K562 (cell line): ENCODE results near the gene SAMD13. TPM values are rescaled to one million over a fixed set of nuclear protein-coding genes. Genes with fewer than 3 reads are reported as not detected.

ENCODE experiments used
- ATAC-seq: fragments of 200-7000 bp; cut with Tn5 transposase; 3 replicates; pipeline ENCODE4 v1.9.1; 2020; ENCODE audit warnings: moderate library complexity
- BruUV-seq: library from RNA; stranded (reverse); fragments of 400-500 nt; replicated peaks from 2 replicates; lab custom pipeline; 2021; lab: Mats Ljungman, UMichigan
- CTCF ChIA-PET: fragments of 300-600 bp; formaldehyde crosslinking; extraction: SDS; loops from one replicate; lab custom pipeline; 2021; ENCODE audit warnings: low intra/inter-chr PET ratio; lab: Yijun Ruan, JAX
- POLR2A ChIA-PET: fragments of 300-600, 350-650 bp; sonication (Branson Sonifier 250); formaldehyde crosslinking; extraction: SDS; loops from one replicate; lab custom pipeline; 2021; ENCODE audit warnings: antibody characterized with exemption, inconsistent platforms; lab: Yijun Ruan, JAX
- DNase-seq, 4 experiments: peaks; one replicate each; pipeline versions ENCODE4 v3.0.0 to v3.0.0-alpha.2; 2011 to 2018; ENCODE audit warnings: low spot score in 3 of 4, mixed read lengths in 3 of 4; ENCODE audit errors: extremely low read depth in 1 of 4
- FAIRE-seq: peaks from 2 replicates; lab custom pipeline; 2011; peaks lifted over from hg19 to GRCh38; lab: Jason Lieb, UNC
- H2AFZ ChIP-seq: 2 replicates; pipeline ENCODE4 v1.6.0; 2011; ENCODE audit warnings: low read depth, low read length, control low read depth, inconsistent platforms
- H3K27ac ChIP-seq: fragments of 200-600 bp; 3 replicates; pipeline ENCODE4 v1.8.0; 2011; ENCODE audit warnings: low read depth, mild to moderate bottlenecking, control low read depth, inconsistent platforms, low read length, moderate library complexity, mixed read lengths; ENCODE audit errors: extremely low read depth
- H3K27me3 ChIP-seq, 2 experiments: fragments of 300-600 bp in 1 of 2; 2 replicates in 1 of 2; 3 replicates in 1 of 2; pipeline versions ENCODE4 v1.6.0 to v1.8.0; 2011; ENCODE audit warnings: inconsistent platforms in 2 of 2, low read length in 2 of 2, mild to moderate bottlenecking in 1 of 2, mixed read lengths in 1 of 2, moderate library complexity in 1 of 2; ENCODE audit not compliant: control insufficient read depth in 2 of 2, insufficient read depth in 2 of 2
- H3K36me3 ChIP-seq: fragments of 300-600 bp; 3 replicates; pipeline ENCODE4 v1.8.0; 2011; ENCODE audit warnings: mild to moderate bottlenecking, low read length, inconsistent platforms; ENCODE audit not compliant: control insufficient read depth, insufficient read depth
- H3K4me1 ChIP-seq, 2 experiments: fragments of 200-600 bp in 1 of 2; replicated peaks in 1 of 2; 2 replicates in 1 of 2; 3 replicates in 1 of 2; pipeline versions ENCODE4 v1.5.1 to v1.8.0; 2011; ENCODE audit warnings: inconsistent platforms in 2 of 2, low read length in 2 of 2, mild to moderate bottlenecking in 1 of 2, mixed read lengths in 1 of 2, moderate library complexity in 1 of 2; ENCODE audit not compliant: control insufficient read depth in 2 of 2, insufficient read depth in 2 of 2
- H3K4me2 ChIP-seq: 2 replicates; pipeline ENCODE4 v1.6.1; 2011; ENCODE audit warnings: low read length, control low read depth, inconsistent platforms, mixed read lengths; ENCODE audit not compliant: insufficient read depth
- H3K4me3 ChIP-seq: fragments of 200-600 bp; sonication (generic), shearing (Covaris generic); 2 replicates; pipeline ENCODE4 v1.5.1; 2016; ENCODE audit warnings: control low read depth, inconsistent platforms
- H3K79me2 ChIP-seq: fragments of 200-600 bp; 3 replicates; pipeline ENCODE4 v1.8.0; 2011; ENCODE audit warnings: low read length, inconsistent platforms; ENCODE audit not compliant: control insufficient read depth, insufficient read depth
- H3K9ac ChIP-seq, 2 experiments: 2 replicates each; pipeline versions ENCODE4 v1.6.0 to v1.6.1; 2011; ENCODE audit warnings: low read depth in 2 of 2, low read length in 2 of 2, control low read depth in 1 of 2, inconsistent platforms in 1 of 2, mild to moderate bottlenecking in 1 of 2, mixed read lengths in 1 of 2; ENCODE audit not compliant: insufficient read depth in 1 of 2
- H3K9me1 ChIP-seq: one replicate; pipeline ENCODE4 v1.6.0; 2011; ENCODE audit warnings: inconsistent platforms, mild to moderate bottlenecking, low read length, moderate library complexity; ENCODE audit not compliant: control insufficient read depth, insufficient read depth
- H3K9me3 ChIP-seq: replicated peaks from 2 replicates; pipeline ENCODE4 v1.5.1; 2011; ENCODE audit warnings: low read depth, low read length, inconsistent platforms; ENCODE audit not compliant: control insufficient read depth, insufficient read depth
- H4K20me1 ChIP-seq: replicated peaks from 2 replicates; pipeline ENCODE4 v1.6.1; 2011; ENCODE audit warnings: low read length, inconsistent platforms, mixed read lengths; ENCODE audit not compliant: control insufficient read depth, insufficient read depth
- NFATC3 ChIP-seq: fragments of 450-650 bp; IDR thresholded peaks from 2 replicates; pipeline ENCODE4 v1.6.1; 2017; ENCODE audit warnings: mild to moderate bottlenecking
- ZNF316 ChIP-seq: fragments of 450-650 bp; IDR thresholded peaks from 2 replicates; pipeline ENCODE4 v1.6.1; 2016
- ZNF431 ChIP-seq: sonication (generic); formaldehyde crosslinking; IDR thresholded peaks from 2 replicates; pipeline ENCODE4 v1.8.0; 2022; ENCODE audit warnings: mild to moderate bottlenecking, missing genetic modification reagents
- WGBS: fragments of 100-300 bp; shearing (Covaris generic); methylation state at CpG from one replicate; pipeline ENCODE4 v1.1.6; 2016; ENCODE audit warnings: low coverage, mixed read lengths; ENCODE audit not compliant: insufficient coverage; ENCODE audit errors: missing lambda C conversion rate; 5-methylcytosine and 5-hydroxymethylcytosine counted together
- in situ Hi-C: fragments of 300-500 bp; cut with MboI; formaldehyde crosslinking; loops from 4 replicates; pipeline ENCODE4 v1.15.0; 2018; ENCODE audit warnings: inconsistent platforms, mixed read lengths
- intact Hi-C: fragments of 100-400 bp; cut with micrococcal nuclease; formaldehyde crosslinking; loops from 2 replicates; pipeline ENCODE4 v1.14.2; 2022
- polyA plus RNA-seq, 8 experiments: library from polyadenylated mRNA; depleted of rRNA in 4 of 8; stranded (reverse) in 5 of 8; unstranded in 3 of 8; fragments of >200 nt; fragmentation: Nextera tagmentation in 2 of 8; fragmentation: Illumina TruSeq in 1 of 8; extraction: Ambion mirVana in 2 of 8; extraction: Trizol in 1 of 8; gene quantifications; 2 replicates each; pipeline versions ENCODE4 v1.2.1 to v1.2.3, GENCODE V29; 2011 to 2014; ENCODE audit warnings: inconsistent platforms in 1 of 8, missing spikeins in 1 of 8
- total RNA-seq, 7 experiments: library from RNA; depleted of rRNA in 6 of 7; stranded (reverse); fragments of >200 nt in 6 of 7; fragmentation: Illumina TruSeq in 2 of 7; extraction: Trizol in 2 of 7; gene quantifications; 2 replicates each; pipeline versions ENCODE4 v1.2.1 to v1.2.3, GENCODE V29; 2011 to 2021; ENCODE audit warnings: low replicate concordance in 1 of 7
- TF ChIP-seq, protein P1 (sequence below): fragments of 250-450 bp; sonication (Bioruptor Pico); IDR thresholded peaks from 2 replicates; pipeline ENCODE4 v1.8.0; 2021; ENCODE audit warnings: mild to moderate bottlenecking, moderate library complexity
- TF ChIP-seq, protein P2 (sequence below): fragments of 250-450 bp; sonication (Bioruptor Pico); IDR thresholded peaks from 2 replicates; pipeline ENCODE4 v1.8.0; 2022; ENCODE audit warnings: inconsistent platforms, mild to moderate bottlenecking, moderate library complexity, borderline replicate concordance
- TF ChIP-seq, protein P3 (sequence below), 2 experiments: fragments of 250-450 bp in 1 of 2; fragments of 450-650 bp in 1 of 2; sonication (Bioruptor Pico) in 1 of 2; IDR thresholded peaks; 2 replicates each; pipeline versions ENCODE4 v1.6.1 to v1.8.0; 2016 to 2021; ENCODE audit warnings: mild to moderate bottlenecking in 2 of 2, moderate library complexity in 2 of 2, missing compliant biosample characterization in 1 of 2, missing genetic modification characterization in 1 of 2

SAMD13 gene
- total and polyA plus RNA-seq, 9 of the 15 experiments (the other 6 are each of a cell fraction or from before 2014, with no cell fraction given), result 0.78 to 2.7 (median 1.00) TPM

DNA sequence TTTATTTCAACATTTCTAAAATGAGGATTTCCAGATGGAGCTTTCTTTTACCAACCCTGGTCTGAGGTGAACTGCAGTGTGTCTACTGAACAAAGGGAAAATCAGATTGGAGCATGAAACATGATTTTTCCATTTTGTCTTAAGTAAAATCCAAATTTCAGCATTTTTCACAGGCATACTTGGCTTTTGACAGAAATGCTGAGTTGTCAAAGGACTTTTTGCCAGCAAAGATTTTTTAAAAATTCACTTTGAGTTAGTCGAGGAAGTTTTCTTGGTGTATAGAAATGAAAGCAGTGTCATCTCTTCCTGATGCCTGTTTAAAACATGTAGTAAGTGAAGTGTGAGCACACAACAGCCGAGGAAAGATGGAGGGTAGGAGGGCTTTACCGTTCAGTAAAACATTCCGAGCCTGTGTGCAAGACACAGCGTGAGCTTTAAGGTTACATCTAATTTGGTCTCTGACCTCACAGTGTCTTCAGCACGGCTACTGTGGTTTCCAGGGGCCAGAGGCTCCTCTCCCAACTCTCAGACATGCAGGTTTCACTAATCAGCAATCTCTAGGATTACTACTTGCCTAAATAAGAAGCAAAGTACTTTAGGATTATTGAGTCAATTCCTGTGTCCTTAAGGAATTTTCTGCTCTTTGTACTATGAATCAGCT lies 45.9 kb downstream of the SAMD13 start:
- no peaks in the 10 kb centered on the region; a peak in 2 of 5 replicates for H3K4me1 ChIP-seq
- no TSS peak for BruUV-seq
- ATAC-seq (no peak), FAIRE-seq (no peak), DNase-seq (no peak)
- no peaks in the 10 kb centered on the region for H3K79me2 ChIP-seq
- in situ Hi-C loops (no loop called here), intact Hi-C loops (no loop called here)
- H2AFZ ChIP-seq, result no peak overlapping the region
- H3K9ac ChIP-seq, result no peak overlapping the region
- ChIA-PET POLR2A (no interaction called here), CTCF (no interaction called here)
- no peaks in the 10 kb centered on the region for H3K9me1 ChIP-seq
- H3K27ac ChIP-seq, result no peak overlapping the region
- H3K27me3 ChIP-seq, result peaks cover 0 to 4% of the 10 kb centered on the region in 2 experiments; a peak in 2 of 5 replicates
- TF ChIP-seq, protein P1, sequence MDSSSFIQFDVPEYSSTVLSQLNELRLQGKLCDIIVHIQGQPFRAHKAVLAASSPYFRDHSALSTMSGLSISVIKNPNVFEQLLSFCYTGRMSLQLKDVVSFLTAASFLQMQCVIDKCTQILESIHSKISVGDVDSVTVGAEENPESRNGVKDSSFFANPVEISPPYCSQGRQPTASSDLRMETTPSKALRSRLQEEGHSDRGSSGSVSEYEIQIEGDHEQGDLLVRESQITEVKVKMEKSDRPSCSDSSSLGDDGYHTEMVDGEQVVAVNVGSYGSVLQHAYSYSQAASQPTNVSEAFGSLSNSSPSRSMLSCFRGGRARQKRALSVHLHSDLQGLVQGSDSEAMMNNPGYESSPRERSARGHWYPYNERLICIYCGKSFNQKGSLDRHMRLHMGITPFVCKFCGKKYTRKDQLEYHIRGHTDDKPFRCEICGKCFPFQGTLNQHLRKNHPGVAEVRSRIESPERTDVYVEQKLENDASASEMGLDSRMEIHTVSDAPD (CRISPR knock-in tag), result no peak
- TF ChIP-seq ZNF431 (CRISPR knock-in tag) (no peak), NFATC3 (no peak), ZNF316 (peak; percentile 27; the same call in 1 of the 2 replicates)
- TF ChIP-seq, protein P2, sequence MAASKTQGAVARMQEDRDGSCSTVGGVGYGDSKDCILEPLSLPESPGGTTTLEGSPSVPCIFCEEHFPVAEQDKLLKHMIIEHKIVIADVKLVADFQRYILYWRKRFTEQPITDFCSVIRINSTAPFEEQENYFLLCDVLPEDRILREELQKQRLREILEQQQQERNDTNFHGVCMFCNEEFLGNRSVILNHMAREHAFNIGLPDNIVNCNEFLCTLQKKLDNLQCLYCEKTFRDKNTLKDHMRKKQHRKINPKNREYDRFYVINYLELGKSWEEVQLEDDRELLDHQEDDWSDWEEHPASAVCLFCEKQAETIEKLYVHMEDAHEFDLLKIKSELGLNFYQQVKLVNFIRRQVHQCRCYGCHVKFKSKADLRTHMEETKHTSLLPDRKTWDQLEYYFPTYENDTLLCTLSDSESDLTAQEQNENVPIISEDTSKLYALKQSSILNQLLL (CRISPR knock-in tag), result no peak
- TF ChIP-seq, protein P3, sequence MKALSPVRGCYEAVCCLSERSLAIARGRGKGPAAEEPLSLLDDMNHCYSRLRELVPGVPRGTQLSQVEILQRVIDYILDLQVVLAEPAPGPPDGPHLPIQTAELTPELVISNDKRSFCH (CRISPR knock-in tag; IDR thresholded peaks at IDR 0.05), result no peak
- TF ChIP-seq, protein P3 (tag; IDR thresholded peaks at IDR 0.05), result no peak
- H3K9me3 ChIP-seq, result no peaks in the 10 kb centered on the region
- H3K4me2 ChIP-seq, result no peak overlapping the region
- no peaks in the 10 kb centered on the region for H3K36me3 ChIP-seq
- no peak overlapping the region for H3K4me3 ChIP-seq
- 3% methylated on average over 6 of the region's 6 CpGs for WGBS
- H4K20me1 ChIP-seq, result no peaks in the 10 kb centered on the region
